Measurements from ENCODE around the gene CAMK2A.

GRCh38 chr5:150323819-150324218, 34.2 kb upstream of the CAMK2A start:
- no peak for TF ChIP-seq CTCF (conservative IDR thresholded peaks at IDR 0.05; ENCODE audit: low read depth in 2 of 2)
- no peak for TF ChIP-seq EZH2 (IDR thresholded peaks at IDR 0.05; ENCODE audit: low read depth, unreplicated experiment)
- TF ChIP-seq EZH2phosphoT487 (IDR thresholded peaks at IDR 0.05; ENCODE audit: unreplicated experiment): no peak
- TF ChIP-seq CREB1 (CRISPR knock-in tag; IDR thresholded peaks at IDR 0.05; ENCODE audit: low read depth): no peak
- TF ChIP-seq POLR2AphosphoS5 (IDR thresholded peaks at IDR 0.05; ENCODE audit: low read depth): no peak
- no peak for TF ChIP-seq REST (IDR thresholded peaks at IDR 0.05; ENCODE audit: unreplicated experiment)
- TF ChIP-seq ETS1 (IDR thresholded peaks at IDR 0.05): no peak
- no peak for TF ChIP-seq ZNF331 (CRISPR knock-in tag; IDR thresholded peaks at IDR 0.05; ENCODE audit: low read depth)
- TF ChIP-seq STAT1 (IDR thresholded peaks at IDR 0.05; ENCODE audit: unreplicated experiment): no peak
